ENCODE results near the gene FANCM. TPM values are rescaled to one million over a fixed set of nuclear protein-coding genes. Genes with fewer than 3 reads are reported as not detected.

Gene FANCM
- total RNA-seq, 1 experiment from 2014 or later: 11.9 TPM

- no peak for DNase-seq
- H2BK20ac ChIP-seq (ENCODE audit: low read depth, low read length, poor library complexity, severe bottlenecking): no peak overlapping the region
- no peak overlapping the region for H4K91ac ChIP-seq (ENCODE audit: insufficient read length, low read depth, low read length)
- Mint-ChIP-seq H3K27ac (peak overlapping the region in 1 of 3 experiments; percentile 15; a peak in 2 of 7 replicates), H3K36me3 (ENCODE audit: insufficient read depth in 1 of 3, low read depth in 3 of 3) (peaks cover 2 to 19% (median 13%) of the 10 kb centered on the region in 3 experiments; a peak in 6 of 7 replicates), H3K4me3 (no peak overlapping the region), H3K9me3 (no peaks in the 10 kb centered on the region; a peak in 1 of 5 replicates), H3K4me1 (no peaks in the 10 kb centered on the region), H3K27me3 (ENCODE audit: low read depth) (no peaks in the 10 kb centered on the region)
- no peak overlapping the region for H2BK15ac ChIP-seq (ENCODE audit: low read depth, low read length)
- H2BK12ac ChIP-seq (ENCODE audit: insufficient read length, low read depth, low read length): no peak overlapping the region
- no peaks in the 10 kb centered on the region for H3K23me2 ChIP-seq (ENCODE audit: insufficient read length, low read depth, low read length, poor library complexity, severe bottlenecking)
- H3K4me2 ChIP-seq (ENCODE audit: insufficient read depth, insufficient read length, low read length): no peak overlapping the region
- H3K79me1 ChIP-seq (ENCODE audit: insufficient read depth, low read depth, low read length, poor library complexity, severe bottlenecking): no peaks in the 10 kb centered on the region
- TF ChIP-seq CTCF (conservative IDR thresholded peaks at IDR 0.05): no peak
- no peak overlapping the region for H2BK120ac ChIP-seq (ENCODE audit: low read depth, low read length, poor library complexity, severe bottlenecking)
- H3K79me2 ChIP-seq (ENCODE audit: insufficient read depth, low read length): no peaks in the 10 kb centered on the region
- H3T11ph ChIP-seq (ENCODE audit: low read length): no peak overlapping the region
- no peak overlapping the region for H3K23ac ChIP-seq (ENCODE audit: insufficient read length, low read depth, low read length)
- H2AK5ac ChIP-seq (ENCODE audit: insufficient read length, low read length): no peak overlapping the region
- no peak overlapping the region for H3K56ac ChIP-seq (ENCODE audit: insufficient read length, low read depth, low read length)
- no CpG with 5 or more reads among the region's 1 CpG for WGBS (ENCODE audit: extremely low coverage, insufficient read length, low lambda C conversion rate)
- no peaks in the 10 kb centered on the region for H3K4me1 ChIP-seq (ENCODE audit: insufficient read depth, low read length)
- no peak overlapping the region for H3K27ac ChIP-seq (ENCODE audit: insufficient read length, low read depth, low read length)
- H3K18ac ChIP-seq (ENCODE audit: insufficient read length, low read depth, low read length): no peak overlapping the region
- no peaks in the 10 kb centered on the region for H3K27me3 ChIP-seq (ENCODE audit: insufficient read depth, low read length)
- H3K4ac ChIP-seq (ENCODE audit: low read depth, low read length): no peak overlapping the region
- H4K20me1 ChIP-seq (ENCODE audit: control insufficient read depth, insufficient read depth, insufficient read length): no peaks in the 10 kb centered on the region
- no peak overlapping the region for H3K9ac ChIP-seq (ENCODE audit: extremely low read depth, insufficient read length, low read length)
- H3K14ac ChIP-seq (ENCODE audit: insufficient read depth, low read length): no peak overlapping the region
- no peak overlapping the region for H4K5ac ChIP-seq (ENCODE audit: insufficient read length, low read depth, low read length)
- no peak overlapping the region for H4K8ac ChIP-seq (replicated peaks; ENCODE audit: insufficient read length, low read depth, low read length)
- H3K9me3 ChIP-seq (ENCODE audit: control insufficient read depth, low read depth, low read length): no peaks in the 10 kb centered on the region
- no peak overlapping the region for H2AFZ ChIP-seq (ENCODE audit: low read length)
- H2BK5ac ChIP-seq (ENCODE audit: insufficient read length, low read length): no peak overlapping the region
Measured at GRCh38 chr14:45199230-45199629, 63.5 kb downstream of the FANCM start.

Data from H9 (cell line).